ENCODE data around the gene UBXN4.

The UBXN4 gene

GRCh38 chr2:135812907-135813511 lies 71.4 kb downstream of the UBXN4 start:
- DNase-seq = no peak

GRCh38 chr2:135815269-135815668 lies 73.6 kb downstream of the UBXN4 start:
- no peak for DNase-seq

DNA sequence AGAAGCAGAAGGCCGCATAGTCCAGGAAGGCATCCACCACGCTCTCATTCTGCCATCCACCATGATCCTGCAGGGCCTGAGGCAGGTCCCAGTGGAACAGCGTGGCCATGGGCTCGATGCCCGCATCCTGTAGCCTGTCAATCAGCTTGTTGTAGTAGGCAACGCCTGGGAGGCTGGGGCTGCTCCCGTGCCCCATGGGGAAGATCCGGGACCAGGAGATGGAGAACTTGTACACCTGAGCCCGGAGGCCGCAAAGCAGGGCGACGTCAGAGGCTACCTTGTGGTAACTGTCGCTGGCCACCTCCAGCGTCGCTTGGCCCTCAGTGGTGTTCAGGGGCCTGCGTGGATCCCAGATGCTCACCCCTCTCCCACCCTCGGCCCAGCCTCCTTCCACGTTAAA lies 75.8 kb downstream of the UBXN4 start:
- DNase-seq = no peak

- no peak for DNase-seq
Measured at GRCh38 chr2:135817951-135818350, 76.3 kb downstream of the UBXN4 start.

GRCh38 chr2:135818937-135819610 lies 77.4 kb downstream of the UBXN4 start:
- DNase-seq = peak; percentile 14

DNA sequence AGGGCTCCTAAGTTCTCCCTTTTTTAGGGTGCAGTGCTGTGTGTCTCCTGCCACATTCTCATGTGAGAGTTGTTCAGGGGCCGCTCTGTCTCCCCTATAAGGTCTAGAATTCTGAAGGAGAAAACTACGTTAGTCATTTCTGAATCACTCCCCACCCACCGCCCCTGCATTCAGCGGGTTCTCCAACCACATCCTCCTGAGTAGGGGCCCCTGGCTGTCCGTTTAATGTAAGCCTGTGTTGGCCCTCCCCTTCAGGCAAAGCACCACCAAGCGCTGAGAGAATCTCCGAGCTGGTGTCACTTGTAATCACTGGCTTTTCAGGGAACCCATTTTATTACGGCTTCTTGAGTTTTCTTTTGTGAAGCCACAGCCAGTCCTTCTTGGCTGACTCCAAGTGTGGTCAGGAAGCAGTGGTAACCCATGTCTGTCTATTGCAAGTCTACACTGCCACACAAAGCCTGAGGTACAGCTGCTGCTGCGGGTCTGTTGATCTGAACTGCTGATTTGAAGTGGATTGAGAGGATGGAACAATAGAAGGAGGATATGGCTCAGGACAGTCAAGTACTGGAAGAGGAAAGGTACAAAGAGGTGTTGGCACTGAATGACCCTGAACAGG lies 78.5 kb downstream of the UBXN4 start:
- DNase-seq = peak; percentile 36

GRCh38 chr2:135821190-135821589 lies 79.5 kb downstream of the UBXN4 start:
- DNase-seq = no peak

- no peak for DNase-seq
Measured at GRCh38 chr2:135822855-135823254, 81.2 kb downstream of the UBXN4 start.

DNA sequence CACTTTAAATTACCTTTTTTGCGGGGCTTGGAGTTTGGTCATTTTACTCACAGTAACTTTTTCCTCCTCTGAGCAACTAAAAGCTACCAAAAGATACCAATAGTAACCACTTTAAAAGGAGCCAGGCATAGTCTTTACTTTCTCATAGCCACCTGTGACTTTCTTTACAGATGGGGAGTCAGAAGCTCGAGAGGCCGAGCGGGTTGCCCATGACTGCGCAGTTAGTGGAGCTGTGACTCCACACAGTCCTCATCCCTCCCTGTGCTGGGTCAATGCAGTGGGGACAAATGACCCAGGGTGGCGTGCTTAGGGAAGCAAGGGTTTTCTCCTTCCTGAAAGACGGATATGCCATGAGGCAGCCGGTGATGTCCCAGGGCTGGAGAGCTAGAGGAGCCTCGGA lies 83.5 kb downstream of the UBXN4 start:
- DNase-seq = no peak

- no peak for DNase-seq
Measured at GRCh38 chr2:135825550-135826176, 84.0 kb downstream of the UBXN4 start.

DNA sequence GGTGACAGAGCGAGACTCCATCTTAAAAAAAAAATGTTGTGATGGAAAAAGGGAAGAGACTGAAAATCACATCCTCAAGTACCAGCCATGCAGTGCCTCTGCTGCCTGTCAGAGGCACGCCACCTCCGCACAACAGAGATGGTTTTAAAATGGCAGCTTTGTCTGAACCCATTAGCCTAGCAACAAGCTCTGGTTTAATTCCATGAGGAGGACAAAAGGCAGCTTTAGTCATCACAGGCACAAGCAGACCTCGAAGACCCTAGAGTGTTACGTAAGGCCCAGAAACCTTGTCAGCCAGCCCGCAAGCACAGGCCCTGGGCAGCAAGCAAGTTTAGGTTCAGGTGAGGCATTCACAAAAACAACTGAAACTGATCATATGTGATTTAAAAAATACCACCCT lies 84.9 kb downstream of the UBXN4 start:
- DNase-seq = no peak

DNA sequence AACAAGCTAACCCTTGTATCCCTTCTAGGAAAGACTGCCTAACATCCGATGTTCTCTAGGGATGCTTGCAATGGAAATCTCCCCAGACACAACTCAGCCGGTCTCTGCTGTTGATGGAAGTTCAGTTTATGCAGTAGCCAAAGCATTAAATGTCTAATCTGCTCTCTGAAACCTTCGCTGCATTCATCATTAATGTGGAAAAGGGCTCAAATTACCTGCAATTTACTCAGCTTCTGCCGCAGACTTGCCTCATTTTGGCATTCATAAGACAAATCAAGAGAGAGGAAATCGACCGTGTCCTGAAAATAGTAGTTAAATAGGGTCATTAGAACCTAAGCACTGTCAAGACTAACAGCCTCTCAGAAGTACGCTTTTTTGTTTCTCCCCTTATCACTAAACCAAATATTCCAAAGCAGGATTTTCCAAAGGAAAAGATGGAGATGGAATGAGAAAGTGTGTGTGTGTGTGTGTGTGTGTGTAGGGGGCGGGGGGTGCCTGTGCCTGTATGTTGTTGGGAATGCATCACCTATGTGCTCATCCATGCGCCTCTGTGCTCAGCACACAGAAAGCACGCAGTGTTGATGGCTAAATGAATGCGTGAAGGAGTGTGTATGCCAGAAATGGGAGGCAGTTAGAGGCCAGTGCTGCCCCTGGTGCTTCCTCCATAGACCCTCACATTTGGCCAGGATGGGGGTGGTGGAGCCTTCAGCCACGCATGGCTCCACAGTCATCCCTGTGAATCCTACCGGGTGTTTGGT lies 87.9 kb downstream of the UBXN4 start:
- no peak for DNase-seq

DNA sequence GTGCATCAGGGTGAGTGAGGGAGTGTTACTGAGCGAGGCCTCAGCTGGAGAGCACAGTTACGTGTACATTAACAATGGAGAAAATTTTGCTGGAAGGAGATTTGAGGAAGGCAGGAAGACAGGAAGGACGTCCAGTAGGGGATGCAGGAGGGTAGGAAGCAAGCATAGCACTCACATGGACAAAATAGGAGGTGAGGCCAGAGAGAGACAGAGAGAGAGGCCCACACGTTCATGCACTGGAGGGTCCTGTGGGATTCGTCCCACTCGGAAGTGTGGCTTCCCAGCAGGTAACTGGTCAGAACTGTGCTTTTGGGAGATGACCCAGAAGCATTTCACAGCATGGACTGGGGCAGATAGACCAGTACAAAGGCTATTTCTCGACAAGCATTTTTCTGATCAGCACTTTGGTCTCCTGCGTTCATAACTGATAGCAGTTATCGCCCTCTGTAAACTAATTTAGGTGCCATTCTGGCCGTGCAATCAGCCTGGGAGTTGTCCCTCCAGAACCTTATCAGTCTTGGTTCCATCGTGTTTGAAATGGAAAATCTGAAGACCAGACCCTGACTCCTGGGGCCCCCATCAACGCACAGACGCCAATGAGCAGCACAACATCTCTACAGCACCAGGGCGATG lies 89.6 kb downstream of the UBXN4 start:
- DNase-seq = no peak

DNA sequence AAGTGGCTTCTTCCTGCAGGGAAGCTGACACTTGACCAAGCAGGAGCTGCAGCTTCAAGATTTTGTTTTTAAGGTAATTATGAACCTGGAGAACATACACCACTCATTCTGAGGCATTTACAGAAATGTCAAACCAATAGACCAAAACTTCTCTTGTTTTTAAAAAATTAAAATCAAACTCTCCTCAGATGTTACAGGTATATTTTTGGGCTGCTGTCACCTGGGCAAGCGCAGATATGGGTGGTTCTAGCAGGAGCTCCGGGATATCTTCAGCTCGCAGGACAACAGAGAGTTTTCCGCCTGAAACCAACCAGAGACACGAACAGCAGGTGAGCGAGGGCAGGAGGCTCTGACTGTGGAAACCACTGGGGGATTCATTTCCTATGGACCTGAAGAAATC lies 91.2 kb downstream of the UBXN4 start:
- DNase-seq = no peak

Data from CD4-positive, alpha-beta T cell treated with Interleukin-21 for 1 hour (primary cell).